Prostate gland (tissue), 2 donors: ENCODE data around the gene KCNJ1. TPM values are rescaled to one million over a fixed set of nuclear protein-coding genes. Genes with fewer than 3 reads are reported as not detected.

Experiments
- DNase-seq: peaks from one replicate; pipeline ENCODE4 v3.0.0-alpha.2; 2019; ENCODE audit warnings: low spot score
- H3K27ac ChIP-seq, 2 donors: fragments of 200-600 bp; sonication (generic); 2 replicates each; pipeline ENCODE4 v1.5.1; 2017 to 2019
- H3K27me3 ChIP-seq: fragments of 200-600 bp; sonication (generic); replicated peaks from 2 replicates; pipeline ENCODE4 v1.5.1; 2019; ENCODE audit not compliant: insufficient read depth
- H3K36me3 ChIP-seq, 2 donors: fragments of 200-600 bp; sonication (generic); 1 replicate in 1 of 2; 2 replicates in 1 of 2; pipeline versions ENCODE4 v1.5.1 to v1.8.1; 2017 to 2019
- H3K4me1 ChIP-seq: fragments of 200-600 bp; sonication (generic); replicated peaks from 2 replicates; pipeline ENCODE4 v1.5.1; 2019
- H3K4me3 ChIP-seq, 2 donors: fragments of 200-600 bp; sonication (generic); 2 replicates each; pipeline ENCODE4 v1.5.1; 2017 to 2019
- H3K9me3 ChIP-seq: fragments of 200-600 bp; sonication (generic); 2 replicates; pipeline ENCODE4 v1.5.1; 2017
- POLR2A ChIP-seq: fragments of 450-650 bp; IDR thresholded peaks from one replicate; pipeline ENCODE4 v1.6.1; 2016; ENCODE audit warnings: antibody characterized with exemption, mild to moderate bottlenecking
- POLR2AphosphoS5 ChIP-seq: sonication (generic); formaldehyde crosslinking; IDR thresholded peaks from one replicate; pipeline ENCODE4 v1.6.1; 2017; ENCODE audit warnings: antibody characterized with exemption
- WGBS: methylation state at CpG from one replicate; pipeline ENCODE4 v1.1.5; 2018; 5-methylcytosine and 5-hydroxymethylcytosine counted together
- intact Hi-C: fragments of 100-400 bp; cut with DNase I; formaldehyde crosslinking; loops from one replicate; pipeline ENCODE4 v1.14.2; 2022
- total RNA-seq, 2 donors: library from RNA; depleted of rRNA; stranded (reverse); fragments of >200 nt; gene quantifications; one replicate each; pipeline ENCODE4 v1.1.0, GENCODE V29; 2016
- TF ChIP-seq, protein P1 (sequence below), 4 experiments: fragments of 200-600 bp in 2 of 4; fragments of 450-650 bp in 2 of 4; sonication (generic) in 2 of 4; IDR thresholded peaks; 1 replicate in 3 of 4; 2 replicates in 1 of 4; pipeline ENCODE4 v1.5.1; 2016 to 2019; ENCODE audit warnings: antibody characterized with exemption in 4 of 4, mild to moderate bottlenecking in 2 of 4, moderate library complexity in 2 of 4

Gene KCNJ1
- total RNA-seq, 2 donors from 2014 or later, result not detected

DNA sequence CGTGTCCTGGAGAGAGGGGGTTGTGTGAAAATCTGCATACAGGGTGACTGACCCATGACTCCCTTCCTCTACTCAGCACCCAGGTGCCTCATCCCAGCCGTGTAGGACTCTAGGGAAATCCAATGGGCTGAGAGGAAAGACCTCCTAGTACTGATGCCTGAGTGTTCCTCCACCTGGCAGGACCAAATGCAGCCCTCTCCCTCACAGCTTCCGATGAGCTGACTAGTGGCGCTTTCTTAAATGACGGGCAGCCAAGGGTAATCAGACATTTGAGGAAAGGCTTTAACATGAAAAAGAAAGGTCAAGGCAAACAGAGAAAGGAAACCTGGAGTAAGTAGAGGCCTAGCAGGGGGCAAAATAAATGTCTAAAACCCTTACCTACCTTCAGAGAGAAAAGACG, 5.0 kb upstream of the KCNJ1 start:
- Histone ChIP-seq H3K4me3 (no peak overlapping the region), H3K27me3 (no peaks in the 10 kb centered on the region), H3K4me1 (no peaks in the 10 kb centered on the region), H3K9me3 (no peaks in the 10 kb centered on the region), H3K36me3 (no peaks in the 10 kb centered on the region), H3K27ac (no peak overlapping the region)
- 82% methylated on average over 6 of the region's 6 CpGs for WGBS
- no peak for DNase-seq
- TF ChIP-seq, protein P1, sequence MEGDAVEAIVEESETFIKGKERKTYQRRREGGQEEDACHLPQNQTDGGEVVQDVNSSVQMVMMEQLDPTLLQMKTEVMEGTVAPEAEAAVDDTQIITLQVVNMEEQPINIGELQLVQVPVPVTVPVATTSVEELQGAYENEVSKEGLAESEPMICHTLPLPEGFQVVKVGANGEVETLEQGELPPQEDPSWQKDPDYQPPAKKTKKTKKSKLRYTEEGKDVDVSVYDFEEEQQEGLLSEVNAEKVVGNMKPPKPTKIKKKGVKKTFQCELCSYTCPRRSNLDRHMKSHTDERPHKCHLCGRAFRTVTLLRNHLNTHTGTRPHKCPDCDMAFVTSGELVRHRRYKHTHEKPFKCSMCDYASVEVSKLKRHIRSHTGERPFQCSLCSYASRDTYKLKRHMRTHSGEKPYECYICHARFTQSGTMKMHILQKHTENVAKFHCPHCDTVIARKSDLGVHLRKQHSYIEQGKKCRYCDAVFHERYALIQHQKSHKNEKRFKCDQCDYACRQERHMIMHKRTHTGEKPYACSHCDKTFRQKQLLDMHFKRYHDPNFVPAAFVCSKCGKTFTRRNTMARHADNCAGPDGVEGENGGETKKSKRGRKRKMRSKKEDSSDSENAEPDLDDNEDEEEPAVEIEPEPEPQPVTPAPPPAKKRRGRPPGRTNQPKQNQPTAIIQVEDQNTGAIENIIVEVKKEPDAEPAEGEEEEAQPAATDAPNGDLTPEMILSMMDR (IDR thresholded peaks at IDR 0.05), result no peak
- no peak for TF ChIP-seq POLR2A
- TF ChIP-seq POLR2AphosphoS5, result no peak
- intact Hi-C loops, result no loop called here

GRCh38 chr11:128871168-128871610, 4.1 kb upstream of the KCNJ1 start:
- Histone ChIP-seq H3K9me3 (no peaks in the 10 kb centered on the region), H3K4me1 (no peaks in the 10 kb centered on the region), H3K36me3 (no peaks in the 10 kb centered on the region), H3K4me3 (no peak overlapping the region), H3K27me3 (no peaks in the 10 kb centered on the region), H3K27ac (no peak overlapping the region)
- intact Hi-C loops, result no loop called here
- no peak for DNase-seq
- 72% methylated on average over 6 of the region's 6 CpGs for WGBS
- no peak for TF ChIP-seq POLR2A

DNA sequence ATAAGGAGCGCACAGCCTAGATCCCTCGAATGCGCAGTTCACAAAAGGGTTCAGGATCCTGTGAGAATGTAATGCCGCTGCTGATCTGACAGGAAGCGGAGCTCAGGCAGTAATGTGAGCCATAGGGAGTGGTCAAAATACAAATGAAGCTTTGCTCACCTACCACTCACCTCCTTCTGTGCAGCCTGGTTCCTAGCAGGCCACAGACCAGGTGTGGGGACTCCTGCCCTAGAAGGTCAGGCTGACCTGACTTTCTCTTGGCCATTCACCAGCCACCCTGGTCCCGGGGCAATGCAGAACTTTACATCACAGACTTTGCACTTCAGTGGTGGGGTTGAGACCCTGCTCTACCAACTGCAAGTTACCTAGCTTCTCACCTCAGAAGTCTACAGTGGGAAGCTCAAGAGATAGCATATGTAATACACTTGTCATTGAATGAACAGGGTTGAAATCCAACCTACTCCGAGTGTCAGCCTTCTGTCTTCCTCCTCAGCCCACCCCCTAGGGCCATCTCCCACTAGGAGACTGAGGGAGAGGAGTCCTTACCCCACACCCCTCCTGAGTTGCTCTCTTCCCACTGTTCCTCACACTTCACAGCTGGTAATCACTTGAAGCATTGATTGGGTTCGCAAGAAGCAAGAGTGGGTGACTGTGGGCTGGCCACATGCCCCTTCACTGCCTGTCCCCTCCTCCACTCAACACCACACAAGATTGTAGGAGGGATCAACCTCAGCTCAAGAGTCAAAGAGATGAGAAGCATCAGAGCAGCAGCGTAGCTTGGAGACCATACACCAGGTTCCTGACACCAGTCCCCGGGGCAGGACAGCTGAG, 2.0 kb upstream of the KCNJ1 start:
- 93% methylated on average over 10 of the region's 10 CpGs for WGBS
- Histone ChIP-seq H3K4me1 (no peaks in the 10 kb centered on the region), H3K36me3 (no peaks in the 10 kb centered on the region), H3K4me3 (no peak overlapping the region), H3K27me3 (no peaks in the 10 kb centered on the region), H3K27ac (no peak overlapping the region), H3K9me3 (no peaks in the 10 kb centered on the region)
- no peak for TF ChIP-seq POLR2AphosphoS5
- TF ChIP-seq, protein P1 (IDR thresholded peaks at IDR 0.05), result no peak
- no peak for TF ChIP-seq POLR2A
- no peak for DNase-seq
- intact Hi-C loops, result no loop called here

DNA sequence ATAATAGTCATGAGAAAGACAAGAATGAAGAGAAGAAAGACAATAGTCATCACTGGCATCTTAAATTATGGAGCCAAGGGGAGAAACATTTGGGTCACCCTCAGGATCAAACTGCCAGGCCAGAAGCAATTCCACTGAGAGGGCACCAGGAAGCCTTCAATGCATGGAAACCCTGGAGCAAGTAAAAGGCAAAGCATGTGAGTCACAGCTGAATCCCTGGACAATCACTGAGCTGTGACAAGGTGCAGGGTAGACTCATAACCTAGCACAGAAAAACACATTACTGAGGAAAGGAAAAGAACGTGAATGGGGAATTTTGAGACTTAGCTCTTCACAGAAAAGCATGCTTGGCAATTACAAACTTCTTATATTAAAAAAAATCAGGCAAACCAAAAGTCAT, 1.6 kb downstream of the KCNJ1 start:
- Histone ChIP-seq H3K36me3 (no peaks in the 10 kb centered on the region), H3K4me1 (no peaks in the 10 kb centered on the region), H3K9me3 (no peaks in the 10 kb centered on the region), H3K27me3 (no peaks in the 10 kb centered on the region), H3K4me3 (no peak overlapping the region), H3K27ac (no peak overlapping the region)
- intact Hi-C loops, result no loop called here
- TF ChIP-seq POLR2A (no peak), POLR2AphosphoS5 (no peak)
- TF ChIP-seq, protein P1 (IDR thresholded peaks at IDR 0.05), result no peak
- no peak for DNase-seq
- WGBS, result 96% methylated on average over 1 of the region's 1 CpG

DNA sequence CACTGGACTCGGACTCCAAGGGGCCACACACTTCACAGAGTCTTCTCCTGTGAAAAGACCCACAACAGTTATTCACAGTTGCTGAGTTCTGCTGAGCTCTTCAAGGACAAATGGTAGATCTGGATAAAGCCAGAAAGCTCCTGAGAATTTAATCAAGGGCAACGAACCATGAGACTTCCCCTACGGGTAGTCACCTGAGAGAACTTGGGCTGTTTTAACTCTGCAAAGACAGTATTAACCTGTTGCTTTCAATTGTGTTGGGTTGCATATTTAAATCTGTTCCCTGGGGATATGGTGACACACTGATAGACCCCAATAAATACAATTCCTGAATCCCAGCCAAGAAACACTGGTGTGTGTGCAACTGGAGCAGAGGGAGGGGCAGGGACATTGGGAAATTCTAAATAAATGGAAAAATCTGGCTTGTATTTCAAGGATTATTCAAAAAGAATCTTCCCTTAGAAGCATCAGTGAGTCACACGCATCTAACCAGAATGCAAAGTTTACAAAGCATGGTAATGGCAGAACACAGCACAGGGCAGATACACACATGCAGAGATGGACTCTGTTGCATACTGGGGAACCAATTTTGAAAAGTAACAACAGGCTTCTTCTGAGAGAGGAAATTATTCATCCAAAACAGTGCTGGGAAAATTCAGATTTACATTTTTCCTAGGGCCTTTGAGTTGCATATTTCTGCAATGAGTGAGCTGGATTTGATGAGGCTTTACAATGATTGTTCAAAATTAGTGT, 4.0 kb downstream of the KCNJ1 start:
- no peak for DNase-seq
- Histone ChIP-seq H3K27ac (no peak overlapping the region), H3K4me1 (no peaks in the 10 kb centered on the region), H3K4me3 (no peak overlapping the region), H3K9me3 (no peaks in the 10 kb centered on the region), H3K27me3 (no peaks in the 10 kb centered on the region), H3K36me3 (no peaks in the 10 kb centered on the region)
- TF ChIP-seq POLR2A (no peak), POLR2AphosphoS5 (no peak)
- TF ChIP-seq, protein P1 (IDR thresholded peaks at IDR 0.05), result no peak
- intact Hi-C loops, result no loop called here
- 57% methylated on average over 4 of the region's 4 CpGs for WGBS
